NCI-H2171 treated with DMSO at 0.1 percent for 48 hours (cell line): Measurements from ENCODE around the gene RNF175.

Source experiments
- DNase-seq: peaks from one replicate; lab custom pipeline; 2025; lab: John Stamatoyannopoulos, UW

Gene RNF175

GRCh38 chr4:153745651-153746050 lies 14.2 kb downstream of the RNF175 start:
- no peak for DNase-seq

GRCh38 chr4:153741541-153741940 lies 18.3 kb downstream of the RNF175 start:
- no peak for DNase-seq

DNA sequence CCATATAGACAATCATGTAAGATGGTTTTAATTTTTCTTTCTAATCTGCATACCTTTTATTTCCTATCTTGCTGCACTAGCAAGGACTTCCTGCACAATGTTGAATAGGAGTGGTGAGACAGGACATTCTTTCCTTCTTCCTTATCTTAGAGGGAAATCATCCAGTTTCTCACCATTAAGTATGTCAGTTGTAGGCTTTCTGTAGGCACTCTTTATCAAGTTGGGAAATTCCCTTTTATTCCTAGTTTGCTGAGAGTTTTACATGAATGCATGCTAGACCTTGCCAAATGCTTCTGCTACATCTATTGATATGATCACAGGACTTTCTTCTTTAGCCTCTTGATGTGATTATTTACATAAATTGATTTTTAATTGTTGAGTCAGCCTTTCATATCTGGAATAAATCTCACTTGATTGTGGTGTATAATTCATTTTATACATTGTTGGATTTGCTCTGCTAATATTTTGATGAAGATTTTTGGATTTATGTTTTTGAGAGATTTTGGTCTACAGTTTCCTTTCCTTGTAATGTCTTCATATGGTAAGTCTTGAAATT lies 23.8 kb downstream of the RNF175 start:
- DNase-seq = no peak

- DNase-seq = no peak
These were observed 25.9 kb downstream of the RNF175 start for GRCh38 chr4:153733751-153734448.

DNA sequence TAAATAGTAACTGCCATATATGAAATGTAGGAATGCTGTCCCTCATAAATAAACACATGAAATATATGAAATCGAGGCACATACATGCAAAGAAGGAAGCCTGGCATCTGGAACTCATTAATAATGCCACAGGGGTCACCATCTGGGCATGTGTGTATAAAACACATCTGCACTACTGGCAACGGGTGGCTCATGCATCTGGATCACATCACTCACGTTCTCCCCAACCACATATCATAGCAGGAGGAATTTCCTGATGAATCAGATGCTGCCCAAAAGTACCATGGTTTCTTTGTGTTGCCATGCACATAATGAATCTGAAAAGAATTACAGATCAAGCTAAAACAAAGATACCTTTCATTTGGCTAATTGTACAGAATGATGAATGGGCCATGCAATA lies 28.6 kb downstream of the RNF175 start:
- DNase-seq = no peak

DNA sequence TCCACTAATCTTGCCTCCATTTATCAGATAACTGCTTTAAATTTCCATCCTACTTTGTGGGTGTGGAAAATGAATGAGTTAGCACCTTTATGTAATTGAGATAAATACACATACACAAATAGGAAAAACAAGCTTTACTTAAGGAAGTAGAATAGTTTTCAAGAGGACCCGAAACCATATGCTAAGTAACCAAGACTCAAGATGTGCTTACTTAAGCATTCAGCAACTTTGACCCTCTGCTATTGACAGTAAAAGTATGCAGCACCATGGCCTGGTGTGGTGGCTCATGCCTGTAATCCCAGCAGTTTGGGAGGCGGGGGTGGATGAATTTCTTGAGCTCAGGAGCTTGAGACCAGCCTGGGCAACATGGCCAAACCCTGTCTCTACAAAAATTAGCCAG lies 29.9 kb downstream of the RNF175 start:
- DNase-seq = no peak

- DNase-seq = no peak
These were observed 31.2 kb downstream of the RNF175 start for GRCh38 chr4:153728660-153729059.

DNA sequence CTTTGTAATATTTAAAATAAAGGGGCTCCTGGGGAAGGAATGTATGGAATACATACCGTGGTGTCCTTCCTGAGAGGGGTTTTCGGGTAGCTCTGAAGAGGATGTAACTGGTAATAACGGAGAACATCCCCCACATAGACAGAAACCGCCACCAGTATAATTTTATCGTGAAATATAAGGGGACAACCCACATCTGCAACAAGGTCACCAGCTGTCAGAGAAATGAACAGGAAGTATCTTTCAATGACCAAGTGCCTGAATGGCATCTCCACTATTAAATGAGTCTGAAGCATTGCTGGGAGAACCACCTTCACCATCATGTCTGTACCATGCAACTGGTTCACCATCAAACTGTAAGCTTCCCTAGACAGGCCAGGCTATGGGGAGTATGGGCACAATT lies 31.7 kb downstream of the RNF175 start:
- no peak for DNase-seq

- DNase-seq = no peak
These were observed 34.0 kb downstream of the RNF175 start for GRCh38 chr4:153725831-153726154.

- DNase-seq = no peak
These were observed 34.5 kb downstream of the RNF175 start for GRCh38 chr4:153725136-153725830.

GRCh38 chr4:153724606-153725005 lies 35.2 kb downstream of the RNF175 start:
- DNase-seq = no peak

GRCh38 chr4:153722036-153722435 lies 37.8 kb downstream of the RNF175 start:
- DNase-seq = no peak

DNA sequence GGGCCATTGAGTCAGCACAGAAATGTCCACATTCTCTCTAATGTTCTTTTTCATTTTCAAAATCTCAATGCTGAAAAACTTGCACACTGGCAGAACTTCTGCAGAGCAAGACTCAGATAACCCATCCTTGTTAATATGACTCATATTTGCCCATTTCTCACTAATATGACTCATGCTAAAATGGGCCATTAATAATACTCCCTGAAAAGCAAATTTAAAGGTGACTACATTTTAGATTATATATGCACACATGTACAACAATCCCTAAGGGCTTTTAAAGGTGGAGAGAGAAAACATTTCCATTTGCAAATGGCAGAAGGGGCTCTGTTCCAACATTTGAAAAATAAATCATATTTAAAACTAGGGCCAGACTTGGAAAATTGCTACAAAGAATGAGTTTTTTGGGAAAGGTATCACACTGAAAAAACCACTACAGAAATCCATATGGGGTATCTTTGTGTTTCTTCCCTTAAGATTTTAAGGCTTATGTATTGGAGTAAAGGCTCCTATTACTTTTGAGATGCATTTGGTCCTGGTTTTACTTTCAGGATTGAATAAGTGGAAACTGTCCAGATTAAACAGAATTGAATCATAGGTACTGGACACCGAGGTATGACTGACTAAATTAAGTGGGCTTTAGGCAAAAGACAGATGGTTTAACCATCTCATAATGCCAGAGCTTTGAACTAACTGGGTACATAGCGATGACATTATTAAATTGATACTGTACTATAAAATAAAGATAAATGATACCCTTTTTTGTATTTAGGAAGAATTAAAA lies 45.8 kb downstream of the RNF175 start:
- no peak for DNase-seq

- DNase-seq = no peak
These were observed 49.1 kb downstream of the RNF175 start for GRCh38 chr4:153710681-153711080.

DNA sequence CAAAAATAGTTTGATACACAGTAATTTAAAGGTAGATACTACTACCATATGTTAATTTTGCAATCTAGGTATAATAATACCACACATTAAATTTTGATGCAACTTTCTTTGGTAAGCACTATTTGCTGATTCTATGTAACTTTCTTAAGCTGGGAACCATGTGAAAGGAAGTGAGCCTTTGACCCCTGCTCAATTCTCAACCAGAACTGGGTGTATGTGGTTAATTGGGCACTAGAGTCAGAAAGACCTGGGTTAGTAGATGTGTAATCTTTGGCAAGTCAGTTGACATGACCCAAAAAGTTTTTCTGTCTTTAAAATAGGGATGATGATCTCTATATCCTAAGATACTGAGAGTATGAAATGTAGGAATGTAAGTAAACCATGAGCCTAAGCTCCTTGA lies 53.3 kb downstream of the RNF175 start:
- no peak for DNase-seq

GRCh38 chr4:153705743-153706468 lies 53.9 kb downstream of the RNF175 start:
- DNase-seq = no peak

- DNase-seq = no peak
These were observed 55.3 kb downstream of the RNF175 start for GRCh38 chr4:153704522-153704921.

DNA sequence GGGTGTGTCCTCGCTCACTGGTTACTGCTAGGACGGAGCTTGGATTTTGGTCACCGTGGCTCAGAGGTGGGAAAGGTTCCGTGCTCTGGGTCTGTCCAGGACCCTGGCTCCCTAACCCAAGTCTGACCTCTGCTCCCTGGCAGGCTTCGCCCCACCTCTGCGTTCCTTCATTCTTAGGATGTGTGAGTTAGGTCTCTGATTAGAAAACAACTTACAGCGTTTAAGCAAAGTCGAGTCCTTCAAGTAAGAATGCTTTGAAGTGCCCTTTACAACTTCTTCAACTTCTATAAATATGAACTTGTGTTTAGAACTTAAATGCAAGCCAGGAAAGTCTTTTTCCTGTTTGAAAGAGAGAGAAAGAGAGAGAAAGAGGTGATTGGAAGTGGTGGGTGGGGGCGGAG lies 74.9 kb downstream of the RNF175 start:
- no peak for DNase-seq

GRCh38 chr4:153684182-153684970 lies 75.4 kb downstream of the RNF175 start, which contains the start of gene TLR2:
TLR2 (plus strand) TSS chr4:153684280; CDS start chr4:153702908, 18,628 bp downstream.
- no peak for DNase-seq

GRCh38 chr4:153683763-153684181 lies 76.1 kb downstream of the RNF175 start:
- DNase-seq = no peak

DNA sequence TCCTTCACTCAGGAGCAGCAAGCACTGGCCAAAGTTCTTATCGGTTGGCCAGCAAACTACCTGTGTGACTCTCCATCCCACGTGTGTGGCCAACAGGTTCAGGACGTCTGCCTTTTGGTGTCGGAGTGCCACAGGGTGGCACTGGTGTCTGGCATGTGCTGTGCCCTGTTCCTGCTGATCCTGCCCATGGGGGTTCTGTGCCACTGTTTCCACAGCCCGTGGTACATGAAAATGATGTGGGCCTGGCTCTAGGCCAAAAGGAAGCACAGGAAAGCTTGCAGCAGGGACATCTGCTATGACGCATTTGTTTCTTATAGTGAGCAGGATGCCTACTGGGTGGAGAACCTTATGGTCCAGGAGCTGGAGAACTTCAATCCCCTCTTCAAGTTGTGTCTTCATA lies 80.3 kb downstream of the RNF175 start:
- no peak for DNase-seq
